Mucosa of stomach (tissue), 1 donor: ENCODE data around the gene GRK1.

ENCODE experiments used
- H3K27me3 ChIP-seq: one replicate; pipeline ENCODE4 v1.7.0; 2013; ENCODE audit warnings: mild to moderate bottlenecking, low read length; ENCODE audit not compliant: control insufficient read depth, insufficient read depth
- H3K36me3 ChIP-seq: one replicate; pipeline ENCODE4 v1.7.0; 2013; ENCODE audit warnings: low read length; ENCODE audit not compliant: control insufficient read depth, insufficient read depth
- H3K4me1 ChIP-seq: one replicate; pipeline ENCODE4 v1.7.0; 2013; ENCODE audit warnings: mild to moderate bottlenecking, low read length; ENCODE audit not compliant: control insufficient read depth, insufficient read depth
- H3K4me3 ChIP-seq: one replicate; pipeline ENCODE4 v1.7.0; 2013; ENCODE audit warnings: low read length
- H3K9ac ChIP-seq: one replicate; pipeline ENCODE4 v1.7.0; 2013; ENCODE audit warnings: mild to moderate bottlenecking, low read length, moderate library complexity
- H3K9me3 ChIP-seq: one replicate; pipeline ENCODE4 v1.7.0; 2013; ENCODE audit warnings: mild to moderate bottlenecking, low read length, moderate library complexity; ENCODE audit not compliant: control insufficient read depth
- donor health status: Pancreatic carcinoma.

Gene GRK1

DNA sequence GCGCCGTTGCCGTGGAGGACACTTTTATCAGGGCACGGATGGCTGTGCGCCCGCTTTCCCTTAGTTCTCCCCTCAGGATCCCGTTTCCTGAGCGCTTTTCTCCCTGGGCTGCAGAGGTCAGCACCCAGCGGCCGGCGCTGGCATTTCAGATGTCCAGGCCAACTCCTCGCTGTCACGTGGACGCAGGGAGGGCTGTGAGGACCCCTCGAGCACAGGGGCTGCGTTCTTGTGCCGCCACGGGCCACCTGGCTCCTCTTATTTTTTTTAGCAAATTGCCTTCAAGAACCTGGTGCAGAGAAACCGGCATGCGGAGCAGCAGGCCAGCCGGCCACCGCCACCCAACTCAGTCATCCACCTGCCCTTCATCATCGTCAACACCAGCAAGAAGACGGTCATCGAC lies 31.3 kb upstream of the GRK1 start:
- peaks cover 4% of the 10 kb centered on the region for H3K36me3 ChIP-seq
- no peak overlapping the region for H3K4me3 ChIP-seq
- H3K9me3 ChIP-seq, result no peaks in the 10 kb centered on the region
- H3K4me1 ChIP-seq, result no peaks in the 10 kb centered on the region
- no peaks in the 10 kb centered on the region for H3K27me3 ChIP-seq
- no peak overlapping the region for H3K9ac ChIP-seq

GRCh38 chr13:113636266-113636963 lies 30.6 kb upstream of the GRK1 start:
- Histone ChIP-seq H3K4me3 (no peak overlapping the region), H3K9me3 (no peaks in the 10 kb centered on the region), H3K27me3 (no peaks in the 10 kb centered on the region), H3K4me1 (no peaks in the 10 kb centered on the region), H3K9ac (no peak overlapping the region), H3K36me3 (peaks cover 4% of the 10 kb centered on the region)

GRCh38 chr13:113637262-113638160 lies 29.5 kb upstream of the GRK1 start:
- Histone ChIP-seq H3K9ac (no peak overlapping the region), H3K9me3 (no peaks in the 10 kb centered on the region), H3K36me3 (peaks cover 4% of the 10 kb centered on the region), H3K4me1 (no peaks in the 10 kb centered on the region), H3K4me3 (no peak overlapping the region), H3K27me3 (no peaks in the 10 kb centered on the region)

DNA sequence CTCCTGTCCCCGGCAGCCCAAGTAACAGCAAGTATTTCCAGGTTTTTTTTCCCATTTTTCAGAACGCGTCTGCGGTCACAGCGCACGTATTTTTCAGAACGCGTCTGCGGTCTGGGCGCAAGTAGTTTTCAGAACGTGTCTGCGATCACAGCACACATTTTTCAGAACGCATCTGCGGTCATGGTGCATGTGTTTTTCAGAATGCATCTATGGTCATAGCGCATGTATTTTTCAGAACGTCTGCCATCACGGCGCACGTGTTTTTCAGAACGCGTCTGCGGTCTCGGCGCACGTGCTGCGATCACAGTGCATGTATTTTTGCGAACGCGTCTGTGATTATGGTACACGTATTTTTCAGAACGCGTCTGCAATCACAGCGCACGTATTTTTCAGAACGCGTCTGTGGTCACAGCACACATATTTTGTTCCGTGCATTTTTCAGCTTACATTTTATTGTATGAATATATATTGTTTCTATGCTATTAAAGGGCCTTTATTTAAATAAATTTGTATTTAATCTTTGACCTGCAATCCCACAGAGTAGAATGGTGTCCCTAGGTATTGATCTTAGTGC lies 28.8 kb upstream of the GRK1 start:
- H3K4me1 ChIP-seq, result no peaks in the 10 kb centered on the region
- H3K9me3 ChIP-seq, result no peaks in the 10 kb centered on the region
- no peak overlapping the region for H3K9ac ChIP-seq
- no peaks in the 10 kb centered on the region for H3K27me3 ChIP-seq
- peaks cover 4% of the 10 kb centered on the region for H3K36me3 ChIP-seq
- H3K4me3 ChIP-seq, result no peak overlapping the region

- Histone ChIP-seq H3K9me3 (no peaks in the 10 kb centered on the region), H3K9ac (no peak overlapping the region), H3K4me3 (no peak overlapping the region), H3K36me3 (peaks cover 4% of the 10 kb centered on the region), H3K4me1 (no peaks in the 10 kb centered on the region), H3K27me3 (no peaks in the 10 kb centered on the region)
Measured at GRCh38 chr13:113638806-113639205, 28.2 kb upstream of the GRK1 start.

DNA sequence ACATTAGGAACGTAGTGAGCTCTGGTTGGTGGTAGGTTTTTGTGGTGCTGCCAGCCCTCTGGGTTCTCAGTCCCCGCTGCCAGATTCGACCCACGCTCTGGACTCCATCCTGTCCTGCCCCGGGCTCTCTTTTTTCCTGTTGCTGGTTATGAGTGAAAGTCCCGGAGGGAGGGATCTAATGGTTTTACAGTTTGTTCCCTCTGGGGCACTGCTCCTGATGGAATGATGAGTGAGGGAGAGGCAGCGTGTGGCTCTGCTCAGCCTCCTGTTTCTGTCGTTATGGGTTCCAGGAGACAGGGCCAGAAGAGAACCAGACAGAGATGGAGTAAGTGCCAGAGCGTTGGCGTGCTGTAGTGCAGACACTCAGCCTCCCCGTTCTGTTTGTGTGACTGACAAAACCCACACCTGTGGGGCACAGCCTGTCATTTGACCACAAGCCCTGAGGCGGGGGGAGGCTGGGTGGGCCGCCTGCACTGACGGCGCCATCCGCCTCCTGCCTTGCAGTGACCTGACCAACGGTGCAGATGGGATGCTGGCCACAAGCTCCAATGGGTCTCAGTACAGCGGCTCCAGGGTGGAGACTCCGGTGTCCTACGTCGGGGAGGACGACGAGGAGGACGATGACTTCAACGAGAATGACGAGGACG lies 27.3 kb upstream of the GRK1 start:
- no peaks in the 10 kb centered on the region for H3K36me3 ChIP-seq

DNA sequence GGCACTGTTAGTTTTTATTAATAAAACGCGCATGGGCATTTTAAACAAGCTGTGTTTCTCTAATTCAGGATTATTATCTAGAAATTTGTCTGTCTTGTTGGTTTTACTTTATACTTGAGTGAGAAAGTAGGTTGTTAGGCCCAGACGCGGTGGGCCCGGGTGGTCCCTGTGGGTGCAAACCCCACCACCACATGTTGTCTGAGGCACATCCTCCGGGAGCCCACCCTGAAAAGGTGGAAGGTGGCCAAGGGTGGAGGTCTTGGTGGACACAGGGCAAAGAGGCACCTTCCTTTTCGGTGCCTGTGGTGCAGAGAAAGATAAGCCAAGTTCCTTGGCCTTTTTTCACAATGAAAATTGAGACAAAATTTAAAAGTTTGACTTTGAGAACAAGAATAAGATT lies 25.6 kb upstream of the GRK1 start:
- Histone ChIP-seq H3K4me1 (no peaks in the 10 kb centered on the region), H3K36me3 (no peaks in the 10 kb centered on the region), H3K27me3 (no peaks in the 10 kb centered on the region), H3K9ac (no peak overlapping the region), H3K9me3 (no peaks in the 10 kb centered on the region), H3K4me3 (no peak overlapping the region)

More for the DNA sequence above, 27.3 kb upstream of the GRK1 start:
- H3K27me3 ChIP-seq, result no peaks in the 10 kb centered on the region
- H3K4me1 ChIP-seq, result no peaks in the 10 kb centered on the region
- no peaks in the 10 kb centered on the region for H3K9me3 ChIP-seq
- no peak overlapping the region for H3K9ac ChIP-seq
- no peak overlapping the region for H3K4me3 ChIP-seq

GRCh38 chr13:113642563-113642962 lies 24.5 kb upstream of the GRK1 start:
- H3K9ac ChIP-seq, result no peak overlapping the region
- H3K4me1 ChIP-seq, result peaks cover 6% of the 10 kb centered on the region
- no peaks in the 10 kb centered on the region for H3K9me3 ChIP-seq
- no peaks in the 10 kb centered on the region for H3K36me3 ChIP-seq
- no peaks in the 10 kb centered on the region for H3K27me3 ChIP-seq
- no peak overlapping the region for H3K4me3 ChIP-seq

- H3K4me1 ChIP-seq, result peaks cover 11% of the 10 kb centered on the region
- H3K4me3 ChIP-seq, result no peak overlapping the region
- no peaks in the 10 kb centered on the region for H3K27me3 ChIP-seq
- H3K36me3 ChIP-seq, result no peaks in the 10 kb centered on the region
- no peaks in the 10 kb centered on the region for H3K9me3 ChIP-seq
- no peak overlapping the region for H3K9ac ChIP-seq
Measured at GRCh38 chr13:113643593-113643992, 23.4 kb upstream of the GRK1 start.

DNA sequence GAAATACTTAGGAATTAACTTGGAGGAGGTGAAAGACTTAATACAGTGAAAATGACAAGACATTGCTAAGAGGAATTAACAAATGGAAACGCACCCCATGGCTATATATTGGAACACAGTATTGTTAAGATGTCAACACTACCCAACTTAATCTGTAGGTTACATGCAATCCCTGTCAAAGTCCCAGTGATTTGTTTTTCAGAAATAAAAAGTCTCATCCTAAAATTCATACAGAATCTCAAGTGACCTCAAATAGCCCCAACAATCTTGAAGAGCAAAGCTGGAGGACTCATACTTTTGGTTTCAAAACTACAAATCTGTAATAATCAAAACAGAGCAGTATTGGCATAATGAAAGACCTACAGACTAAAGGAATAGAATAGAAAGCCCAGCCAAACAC lies 22.2 kb upstream of the GRK1 start:
- Histone ChIP-seq H3K4me1 (peaks cover 11% of the 10 kb centered on the region), H3K9me3 (no peaks in the 10 kb centered on the region), H3K4me3 (no peak overlapping the region)

GRCh38 chr13:113645329-113645728 lies 21.7 kb upstream of the GRK1 start:
- Histone ChIP-seq H3K9ac (no peak overlapping the region), H3K9me3 (no peaks in the 10 kb centered on the region), H3K4me3 (no peak overlapping the region), H3K36me3 (no peaks in the 10 kb centered on the region), H3K4me1 (peaks cover 11% of the 10 kb centered on the region), H3K27me3 (no peaks in the 10 kb centered on the region)

More for the DNA sequence above, 22.2 kb upstream of the GRK1 start:
- H3K9ac ChIP-seq, result no peak overlapping the region
- H3K27me3 ChIP-seq, result no peaks in the 10 kb centered on the region
- no peaks in the 10 kb centered on the region for H3K36me3 ChIP-seq

GRCh38 chr13:113646376-113646775 lies 20.6 kb upstream of the GRK1 start:
- peaks cover 11% of the 10 kb centered on the region for H3K4me1 ChIP-seq

More at GRCh38 chr13:113646376-113646775, 20.6 kb upstream of the GRK1 start:
- Histone ChIP-seq H3K9ac (no peak overlapping the region), H3K27me3 (no peaks in the 10 kb centered on the region), H3K36me3 (no peaks in the 10 kb centered on the region), H3K9me3 (no peaks in the 10 kb centered on the region), H3K4me3 (no peak overlapping the region)
